Keratinocyte (primary cell): ENCODE data around the gene UBASH3B. TPM values are rescaled to one million over a fixed set of nuclear protein-coding genes. Genes with fewer than 3 reads are reported as not detected.

Experiments
- DNase-seq: peaks from one replicate; pipeline ENCODE4 v3.0.0-alpha.2; 2011; ENCODE audit warnings: low read depth, missing footprints, low spot score
- FAIRE-seq: peaks from 2 replicates; lab custom pipeline; 2011; peaks lifted over from hg19 to GRCh38; lab: Jason Lieb, UNC
- H2AFZ ChIP-seq: 2 replicates; pipeline ENCODE4 v1.6.0; 2012; ENCODE audit warnings: low read length, control low read depth, inconsistent platforms; ENCODE audit not compliant: control insufficient read depth
- H3K27ac ChIP-seq: 2 replicates; pipeline ENCODE4 v1.5.1; 2011; ENCODE audit warnings: low read length; ENCODE audit not compliant: control insufficient read depth, insufficient read depth
- H3K27me3 ChIP-seq: 3 replicates; pipeline ENCODE4 v1.6.0; 2011; ENCODE audit warnings: low read length; ENCODE audit not compliant: control insufficient read depth, insufficient read depth; ENCODE audit errors: extremely low read depth
- H3K36me3 ChIP-seq, 2 experiments: 2 replicates in 1 of 2; 3 replicates in 1 of 2; pipeline ENCODE4 v1.5.1; 2011; ENCODE audit warnings: low read length in 2 of 2, mild to moderate bottlenecking in 1 of 2; ENCODE audit not compliant: control insufficient read depth in 2 of 2, insufficient read depth in 2 of 2; ENCODE audit errors: extremely low read depth in 1 of 2
- H3K4me1 ChIP-seq: 3 replicates; pipeline ENCODE4 v1.5.1; 2011; ENCODE audit warnings: low read length; ENCODE audit not compliant: control insufficient read depth, insufficient read depth; ENCODE audit errors: extremely low read depth
- H3K4me2 ChIP-seq: 3 replicates; pipeline ENCODE4 v1.6.0; 2011; ENCODE audit warnings: low read depth, low read length; ENCODE audit not compliant: control insufficient read depth, insufficient read depth; ENCODE audit errors: extremely low read depth
- H3K4me3 ChIP-seq, 3 experiments: fragments of 200-600 bp in 1 of 3; sonication (generic) in 1 of 3; 2 replicates in 2 of 3; 3 replicates in 1 of 3; pipeline ENCODE4 v1.5.1; 2011 to 2016; ENCODE audit warnings: low read length in 3 of 3, mild to moderate bottlenecking in 3 of 3, control low read depth in 2 of 3, inconsistent platforms in 1 of 3, low read depth in 1 of 3, mixed read lengths in 1 of 3, mixed run types in 1 of 3, moderate library complexity in 1 of 3; ENCODE audit not compliant: control insufficient read depth in 2 of 3, insufficient read depth in 2 of 3; ENCODE audit errors: extremely low read depth in 1 of 3
- H3K79me2 ChIP-seq: 2 replicates; pipeline ENCODE4 v1.6.0; 2012; ENCODE audit warnings: low read length; ENCODE audit not compliant: control insufficient read depth, insufficient read depth
- H3K9ac ChIP-seq: 3 replicates; pipeline ENCODE4 v1.6.0; 2011; ENCODE audit warnings: low read length; ENCODE audit not compliant: control insufficient read depth, insufficient read depth; ENCODE audit errors: extremely low read depth
- H3K9me1 ChIP-seq: 3 replicates; pipeline ENCODE4 v1.6.0; 2011; ENCODE audit warnings: low read length; ENCODE audit not compliant: control insufficient read depth, insufficient read depth; ENCODE audit errors: extremely low read depth
- H3K9me3 ChIP-seq: 2 replicates; pipeline ENCODE4 v1.5.1; 2012; ENCODE audit warnings: low read depth, low read length; ENCODE audit not compliant: control insufficient read depth
- H4K20me1 ChIP-seq: 3 replicates; pipeline ENCODE4 v1.6.0; 2011; ENCODE audit warnings: low read length; ENCODE audit not compliant: control insufficient read depth, insufficient read depth; ENCODE audit errors: extremely low read depth
- CTCF ChIP-seq, 3 experiments: IDR thresholded peaks in 1 of 3; conservative IDR thresholded peaks in 1 of 3; optimal IDR thresholded peaks in 1 of 3; 2 replicates in 2 of 3; 3 replicates in 1 of 3; pipeline versions ENCODE3 to v1.5.1; 2011; ENCODE audit warnings: low read length in 3 of 3, mild to moderate bottlenecking in 3 of 3, moderate library complexity in 2 of 3, control low read depth in 1 of 3, inconsistent platforms in 1 of 3; ENCODE audit not compliant: insufficient read depth in 2 of 3; ENCODE audit errors: extremely low read depth in 1 of 3
- EZH2 ChIP-seq: IDR thresholded peaks from one replicate; pipeline ENCODE4 v1.6.1; 2012; ENCODE audit warnings: inconsistent platforms, mild to moderate bottlenecking, low read length, moderate library complexity
- dilution Hi-C: fragments of 300-500 bp; cut with MboI; formaldehyde crosslinking; loops from one replicate; pipeline ENCODE4 v1.7.0; 2020; ENCODE audit warnings: low sequenced_read_pairs; ENCODE audit not compliant: extremely low pct_ligation_motif_present
- polyA plus RNA-seq, 5 experiments: library from polyadenylated mRNA; depleted of rRNA in 3 of 5; stranded (reverse) in 3 of 5; stranded (forward) in 1 of 5; unstranded in 1 of 5; fragments of >200 nt; gene quantifications; 1 replicate in 1 of 5; 2 replicates in 3 of 5; 3 replicates in 1 of 5; pipeline versions ENCODE4 v1.2.1 to v1.2.3, GENCODE V29; 2011 to 2012; ENCODE audit warnings: missing spikeins in 2 of 5, low read depth in 1 of 5, low replicate concordance in 1 of 5

UBASH3B gene
- polyA plus RNA-seq, 1 donor (not counting 4 experiments of a cell fraction or from before 2014, with no cell fraction given) = 25.0 TPM

- H3K27ac ChIP-seq = no peak overlapping the region
- H3K9me1 ChIP-seq = peaks cover 3% of the 10 kb centered on the region
- H3K9me3 ChIP-seq = no peaks in the 10 kb centered on the region
- no peak overlapping the region for H3K4me3 ChIP-seq
- dilution Hi-C loops = no loop called here
- peaks cover 13 to 19% of the 10 kb centered on the region in 2 experiments for H3K36me3 ChIP-seq
- peaks cover 8% of the 10 kb centered on the region for H4K20me1 ChIP-seq
- H3K79me2 ChIP-seq = peaks cover 64% of the 10 kb centered on the region
- H3K4me2 ChIP-seq = no peak overlapping the region
- DNase-seq (no peak), FAIRE-seq (no peak)
- H2AFZ ChIP-seq = no peak overlapping the region
- TF ChIP-seq CTCF (optimal IDR thresholded peaks at IDR 0.05 in 1 of 3, IDR thresholded peaks at IDR 0.05 in 1 of 3, conservative IDR thresholded peaks at IDR 0.05 in 1 of 3; ENCODE audit: extremely low read depth in 1 of 3, insufficient read depth in 2 of 3, low read length in 3 of 3) (no peak), EZH2 (no peak)
- no peaks in the 10 kb centered on the region for H3K27me3 ChIP-seq
- peaks cover 34% of the 10 kb centered on the region for H3K4me1 ChIP-seq
- H3K9ac ChIP-seq = no peak overlapping the region
Measured at GRCh38 chr11:122666743-122667142, 11.2 kb downstream of the UBASH3B start.

GRCh38 chr11:122668562-122669090 is 13.1 kb downstream of the UBASH3B start:
- Histone ChIP-seq H3K4me3 (no peak overlapping the region), H3K27ac (no peak overlapping the region), H3K36me3 (peaks cover 15 to 17% of the 10 kb centered on the region in 2 experiments), H3K4me2 (no peak overlapping the region), H3K4me1 (peaks cover 15% of the 10 kb centered on the region), H3K9me3 (no peaks in the 10 kb centered on the region), H3K79me2 (peaks cover 67% of the 10 kb centered on the region), H3K9ac (no peak overlapping the region), H4K20me1 (peaks cover 8% of the 10 kb centered on the region), H2AFZ (no peak overlapping the region), H3K27me3 (no peaks in the 10 kb centered on the region), H3K9me1 (peaks cover 3% of the 10 kb centered on the region)
- TF ChIP-seq EZH2 = no peak
- TF ChIP-seq CTCF (optimal IDR thresholded peaks at IDR 0.05 in 1 of 3, IDR thresholded peaks at IDR 0.05 in 1 of 3, conservative IDR thresholded peaks at IDR 0.05 in 1 of 3; ENCODE audit: extremely low read depth in 1 of 3, insufficient read depth in 2 of 3, low read length in 3 of 3) = no peak
- no peak for DNase-seq
- FAIRE-seq = no peak
- dilution Hi-C loops = no loop called here
